Activated CD4-positive, alpha-beta T cell treated with anti-CD3 and anti-CD28 coated beads, Interleukin-2, amount 10 ng/mL, durations not matched to agents 7 days and 5 days (primary cell): ENCODE data around the gene KLHL9. TPM values are rescaled to one million over a fixed set of nuclear protein-coding genes. Genes with fewer than 3 reads are reported as not detected.

Experiments
- CTCF ChIA-PET: fragments of 350-600 bp; sonication (Branson Sonifier 250); formaldehyde crosslinking; loops from one replicate; lab custom pipeline; 2021; ENCODE audit warnings: antibody characterized with exemption; lab: Charles Lee
- POLR2A ChIA-PET: fragments of 350-600 bp; sonication (Branson Sonifier 250); formaldehyde crosslinking; loops from one replicate; lab custom pipeline; 2021; ENCODE audit warnings: antibody characterized with exemption; lab: Charles Lee
- DNase-seq: peaks from one replicate; pipeline ENCODE4 v3.0.0-alpha.2; 2020
- H3K27ac Mint-ChIP-seq: one replicate; pipeline ENCODE4 v1.8.0; 2021; ENCODE audit warnings: mild to moderate bottlenecking, moderate library complexity, mixed read lengths
- H3K27me3 Mint-ChIP-seq: one replicate; pipeline ENCODE4 v1.8.0; 2021; ENCODE audit warnings: mixed read lengths
- H3K36me3 Mint-ChIP-seq: one replicate; pipeline ENCODE4 v1.8.0; 2021; ENCODE audit warnings: low read depth, mixed read lengths
- H3K4me1 Mint-ChIP-seq: one replicate; pipeline ENCODE4 v1.8.0; 2021; ENCODE audit warnings: mixed read lengths
- H3K4me3 Mint-ChIP-seq: one replicate; pipeline ENCODE4 v1.8.0; 2021; ENCODE audit warnings: mild to moderate bottlenecking, moderate library complexity, mixed read lengths
- H3K9me3 Mint-ChIP-seq: one replicate; pipeline ENCODE4 v1.8.0; 2021; ENCODE audit warnings: mixed read lengths
- total RNA-seq, 2 experiments: library from RNA; stranded (reverse); gene quantifications; one replicate each; pipeline ENCODE4 v1.2.3, GENCODE V29; 2021

KLHL9 gene
- total RNA-seq, 2 experiments from 2014 or later = 20.9 to 21.8 TPM

GRCh38 chr9:21314152-21314551 lies 21.1 kb downstream of the KLHL9 start:
- H3K4me1 Mint-ChIP-seq = peaks cover 3% of the 10 kb centered on the region
- H3K27me3 Mint-ChIP-seq = peaks cover 9% of the 10 kb centered on the region
- H3K27ac Mint-ChIP-seq = no peak overlapping the region
- no peaks in the 10 kb centered on the region for H3K36me3 Mint-ChIP-seq
- CTCF ChIA-PET = interaction anchor here (1.1 kb wide), 1 partner anchor 159 kb away, joined by 3 read pairs; no protein-coding TSS in a partner anchor
- H3K9me3 Mint-ChIP-seq = no peaks in the 10 kb centered on the region
- H3K4me3 Mint-ChIP-seq = no peak overlapping the region
- DNase-seq = no peak
- POLR2A ChIA-PET = no interaction called here

GRCh38 chr9:21311889-21312288 lies 23.3 kb downstream of the KLHL9 start:
- ChIA-PET POLR2A (no interaction called here), CTCF (no interaction called here)
- H3K27ac Mint-ChIP-seq = no peak overlapping the region
- H3K4me3 Mint-ChIP-seq = no peak overlapping the region
- H3K9me3 Mint-ChIP-seq = no peaks in the 10 kb centered on the region
- H3K27me3 Mint-ChIP-seq = peaks cover 22% of the 10 kb centered on the region
- no peak for DNase-seq
- no peaks in the 10 kb centered on the region for H3K36me3 Mint-ChIP-seq
- H3K4me1 Mint-ChIP-seq = no peaks in the 10 kb centered on the region

DNA sequence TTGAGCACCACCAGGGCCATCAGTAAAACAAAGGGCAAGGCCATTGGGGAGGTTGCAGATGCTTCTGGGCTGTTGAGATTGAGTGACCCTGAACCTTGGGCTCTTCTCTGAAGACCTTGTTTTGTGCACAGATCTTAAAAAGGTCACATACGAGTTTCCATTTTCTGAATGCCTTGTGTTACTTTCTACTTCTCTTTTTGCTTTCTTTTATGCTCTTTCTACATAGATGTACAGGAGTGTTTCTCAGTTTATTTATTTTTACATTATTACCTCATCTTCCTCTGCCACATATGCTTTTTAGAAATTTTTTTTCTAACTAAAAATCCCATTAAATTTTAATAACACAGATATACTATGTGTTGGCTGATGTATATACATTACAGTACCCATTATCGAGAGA lies 30.0 kb downstream of the KLHL9 start, which contains the start of gene IFNA5:
TSS of gene IFNA5 (minus strand) at position 101 of the 400 bp plus-strand sequence. CDS start at position 44, 57 bp downstream.
- no peaks in the 10 kb centered on the region for H3K36me3 Mint-ChIP-seq
- H3K4me1 Mint-ChIP-seq = no peaks in the 10 kb centered on the region
- ChIA-PET POLR2A (no interaction called here), CTCF (no interaction called here)
- no peak within 1 kb of the TSS for H3K4me3 Mint-ChIP-seq
- H3K27ac Mint-ChIP-seq = no peak within 1 kb of the TSS
- no peaks in the 10 kb centered on the region for H3K9me3 Mint-ChIP-seq
- DNase-seq = no peak
- H3K27me3 Mint-ChIP-seq = peaks cover 51% of the 10 kb centered on the region

GRCh38 chr9:21295992-21296391 lies 39.2 kb downstream of the KLHL9 start:
- Mint-ChIP-seq H3K36me3 (no peaks in the 10 kb centered on the region), H3K9me3 (no peaks in the 10 kb centered on the region), H3K4me1 (peaks cover 3% of the 10 kb centered on the region), H3K27ac (no peak overlapping the region), H3K27me3 (peaks cover 43% of the 10 kb centered on the region), H3K4me3 (no peak overlapping the region)
- CTCF ChIA-PET = interaction anchor here (1.5 to 1.7 kb wide), 2 partner anchors 30 to 139 kb away, joined by 3 to 4 read pairs; no protein-coding TSS in a partner anchor
- DNase-seq = no peak
- POLR2A ChIA-PET = no interaction called here

- H3K9me3 Mint-ChIP-seq = no peaks in the 10 kb centered on the region
- POLR2A ChIA-PET = no interaction called here
- CTCF ChIA-PET = interaction anchor here (1.5 to 1.7 kb wide), 2 partner anchors 31 to 140 kb away, joined by 3 to 4 read pairs; no protein-coding TSS in a partner anchor
- no peak for DNase-seq
- H3K4me1 Mint-ChIP-seq = peaks cover 3% of the 10 kb centered on the region
- peaks cover 37% of the 10 kb centered on the region for H3K27me3 Mint-ChIP-seq
- no peak overlapping the region for H3K27ac Mint-ChIP-seq
- no peak overlapping the region for H3K4me3 Mint-ChIP-seq
- H3K36me3 Mint-ChIP-seq = no peaks in the 10 kb centered on the region
Measured at GRCh38 chr9:21294904-21295538, 40.2 kb downstream of the KLHL9 start.

GRCh38 chr9:21294364-21294774 lies 40.8 kb downstream of the KLHL9 start:
- no peaks in the 10 kb centered on the region for H3K9me3 Mint-ChIP-seq
- POLR2A ChIA-PET = no interaction called here
- H3K4me3 Mint-ChIP-seq = no peak overlapping the region
- H3K36me3 Mint-ChIP-seq = no peaks in the 10 kb centered on the region
- no peak for DNase-seq
- H3K4me1 Mint-ChIP-seq = peaks cover 3% of the 10 kb centered on the region
- peaks cover 34% of the 10 kb centered on the region for H3K27me3 Mint-ChIP-seq
- H3K27ac Mint-ChIP-seq = no peak overlapping the region
- CTCF ChIA-PET = no interaction called here

DNA sequence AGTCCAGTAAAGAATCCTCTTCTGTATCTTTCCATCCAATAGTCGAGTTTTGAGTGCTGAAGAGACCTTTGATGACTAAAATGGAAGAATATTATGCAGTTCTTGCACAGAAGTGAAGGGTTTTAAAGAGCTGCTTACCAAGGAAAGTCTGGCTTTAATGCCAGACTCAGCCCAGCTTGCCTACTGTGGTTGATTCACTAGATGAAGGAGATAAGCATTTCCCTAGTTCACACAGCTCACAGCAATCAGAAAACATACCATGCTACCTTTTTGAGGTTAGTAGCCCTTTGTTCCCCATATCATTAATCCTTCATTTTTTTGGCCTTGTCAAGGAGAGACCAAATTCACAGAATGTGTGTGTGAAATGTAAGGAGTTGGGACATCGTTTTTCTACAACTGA lies 45.4 kb downstream of the KLHL9 start:
- no peak for DNase-seq
- Mint-ChIP-seq H3K4me1 (no peaks in the 10 kb centered on the region), H3K9me3 (no peaks in the 10 kb centered on the region), H3K4me3 (no peak overlapping the region), H3K27ac (no peak overlapping the region), H3K36me3 (no peaks in the 10 kb centered on the region), H3K27me3 (peaks cover 25% of the 10 kb centered on the region)
- ChIA-PET CTCF (no interaction called here), POLR2A (no interaction called here)

DNA sequence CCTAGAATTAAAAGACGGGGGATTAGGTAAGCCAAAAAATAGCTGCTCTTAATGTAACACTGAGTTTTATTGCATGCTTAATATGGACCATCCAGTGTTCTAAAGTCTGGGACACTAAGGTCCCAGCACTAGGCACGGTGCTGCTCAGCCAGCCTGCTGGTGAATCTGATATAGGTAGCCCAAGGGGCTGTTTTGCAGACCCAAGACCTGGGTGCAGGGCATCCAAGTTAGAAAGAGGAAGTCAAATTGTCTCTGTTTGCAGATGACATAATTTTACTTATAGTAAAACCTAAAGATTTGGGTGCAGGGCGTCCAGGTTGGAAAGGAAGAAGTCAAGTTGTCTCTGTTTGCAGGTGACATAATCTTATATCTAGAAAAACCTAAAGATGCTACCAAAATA lies 47.9 kb downstream of the KLHL9 start:
- ChIA-PET CTCF (no interaction called here), POLR2A (no interaction called here)
- Mint-ChIP-seq H3K27ac (no peak overlapping the region), H3K9me3 (no peaks in the 10 kb centered on the region), H3K4me3 (no peak overlapping the region), H3K4me1 (no peaks in the 10 kb centered on the region), H3K36me3 (no peaks in the 10 kb centered on the region), H3K27me3 (peaks cover 14% of the 10 kb centered on the region)
- DNase-seq = no peak

DNA sequence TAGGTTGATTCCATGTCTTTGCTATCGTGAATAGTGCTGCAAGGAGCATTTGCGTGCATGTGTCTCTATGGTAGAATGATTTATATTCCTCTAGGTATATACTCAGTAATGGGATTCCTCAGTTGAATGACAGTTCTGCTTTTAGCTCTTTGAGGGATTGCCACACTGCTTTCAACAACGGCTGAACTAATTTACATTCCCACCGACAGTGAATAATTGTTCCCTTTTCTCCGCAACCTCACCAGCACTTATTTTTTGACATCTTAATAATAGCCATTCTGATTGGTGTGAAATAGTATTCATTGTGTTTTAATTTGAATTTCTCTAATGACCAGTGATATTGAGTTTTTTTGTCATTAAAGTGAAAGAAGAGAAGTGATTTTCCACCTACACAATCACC lies 48.5 kb downstream of the KLHL9 start:
- Mint-ChIP-seq H3K36me3 (no peaks in the 10 kb centered on the region), H3K27ac (no peak overlapping the region), H3K4me3 (no peak overlapping the region), H3K9me3 (no peaks in the 10 kb centered on the region), H3K27me3 (peaks cover 14% of the 10 kb centered on the region), H3K4me1 (no peaks in the 10 kb centered on the region)
- CTCF ChIA-PET = no interaction called here
- no peak for DNase-seq
- POLR2A ChIA-PET = no interaction called here

DNA sequence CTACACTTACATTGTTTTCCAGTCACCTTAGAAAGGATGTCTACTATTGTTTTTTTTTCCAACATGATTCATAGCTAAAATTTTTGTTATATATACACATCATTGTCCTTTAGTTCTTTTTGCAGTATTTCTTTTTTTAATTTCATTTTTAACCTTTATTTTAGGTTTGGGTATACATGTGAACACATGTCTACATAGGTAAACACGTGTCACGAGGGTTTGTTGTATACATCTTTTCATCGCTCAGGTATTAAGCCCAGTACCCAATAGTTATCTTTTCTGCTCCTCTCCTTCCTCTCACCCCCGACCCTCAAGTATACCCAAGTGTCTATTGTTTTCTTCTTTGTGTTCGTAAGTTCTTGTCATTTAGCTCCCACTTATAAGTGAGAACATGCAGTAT lies 49.1 kb downstream of the KLHL9 start:
- no peaks in the 10 kb centered on the region for H3K36me3 Mint-ChIP-seq
- H3K9me3 Mint-ChIP-seq = no peaks in the 10 kb centered on the region
- no peak for DNase-seq
- H3K27ac Mint-ChIP-seq = no peak overlapping the region
- ChIA-PET POLR2A (no interaction called here), CTCF (no interaction called here)
- no peak overlapping the region for H3K4me3 Mint-ChIP-seq
- no peaks in the 10 kb centered on the region for H3K4me1 Mint-ChIP-seq
- H3K27me3 Mint-ChIP-seq = peaks cover 20% of the 10 kb centered on the region

- H3K4me3 Mint-ChIP-seq = no peak overlapping the region
- no peaks in the 10 kb centered on the region for H3K4me1 Mint-ChIP-seq
- CTCF ChIA-PET = no interaction called here
- no peaks in the 10 kb centered on the region for H3K36me3 Mint-ChIP-seq
- DNase-seq = no peak
- no peak overlapping the region for H3K27ac Mint-ChIP-seq
- POLR2A ChIA-PET = no interaction called here
- H3K27me3 Mint-ChIP-seq = peaks cover 40% of the 10 kb centered on the region
- H3K9me3 Mint-ChIP-seq = no peaks in the 10 kb centered on the region
Measured at GRCh38 chr9:21281275-21281674, 53.9 kb downstream of the KLHL9 start.
